ENCODE data around the gene C22orf23. TPM values are rescaled to one million over a fixed set of nuclear protein-coding genes. Genes with fewer than 3 reads are reported as not detected.

The C22orf23 gene
- polyA plus RNA-seq, 1 donor (not counting 4 experiments of a cell fraction or from before 2014, with no cell fraction given): not detected

DNA sequence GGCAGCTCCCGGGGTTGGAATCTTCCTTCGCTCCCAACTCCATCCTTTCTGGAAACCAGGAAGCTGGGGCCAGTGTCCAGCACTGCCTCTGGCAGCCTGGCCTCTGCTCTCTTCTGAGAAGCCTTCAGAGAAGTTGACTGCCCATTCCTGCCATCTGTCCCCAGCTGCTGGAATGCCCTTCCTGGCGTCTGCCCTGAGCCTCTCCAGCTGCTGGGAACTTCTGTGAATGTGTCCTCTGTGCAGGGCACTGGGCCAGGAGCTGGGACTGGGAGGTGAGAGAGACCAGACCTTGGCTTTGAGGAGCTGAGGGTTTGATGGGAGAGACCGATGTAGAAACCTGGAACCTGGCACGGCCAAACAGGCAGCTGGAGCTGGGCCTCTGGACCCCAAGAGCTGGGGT, 36.9 kb upstream of the C22orf23 start:
- H3K4me1 ChIP-seq (ENCODE audit: control insufficient read depth, extremely low read depth, insufficient read depth, low read length): no peaks in the 10 kb centered on the region
- dilution Hi-C loops (cut with MboI; ENCODE audit: extremely low pct_ligation_motif_present, low sequenced_read_pairs): no loop called here
- no peak overlapping the region for H3K4me2 ChIP-seq (ENCODE audit: control insufficient read depth, extremely low read depth, insufficient read depth, low read depth, low read length)
- no peaks in the 10 kb centered on the region for H3K9me1 ChIP-seq (ENCODE audit: control insufficient read depth, extremely low read depth, insufficient read depth, low read length)
- no peak for DNase-seq (ENCODE audit: low read depth, low spot score)
- no peak overlapping the region for H3K9ac ChIP-seq (ENCODE audit: control insufficient read depth, extremely low read depth, insufficient read depth, low read length)
- FAIRE-seq: no peak
- H3K79me2 ChIP-seq (ENCODE audit: control insufficient read depth, insufficient read depth, low read length): no peaks in the 10 kb centered on the region
- H3K9me3 ChIP-seq (ENCODE audit: control insufficient read depth, low read depth, low read length): no peaks in the 10 kb centered on the region
- H4K20me1 ChIP-seq (ENCODE audit: control insufficient read depth, extremely low read depth, insufficient read depth, low read length): no peaks in the 10 kb centered on the region
- no peak overlapping the region for H3K27ac ChIP-seq (ENCODE audit: control insufficient read depth, insufficient read depth, low read length)
- no peaks in the 10 kb centered on the region for H3K27me3 ChIP-seq (ENCODE audit: control insufficient read depth, extremely low read depth, insufficient read depth, low read length)
- H3K4me3 ChIP-seq (ENCODE audit: control insufficient read depth in 2 of 3, extremely low read depth in 1 of 3, insufficient read depth in 2 of 3, low read depth in 1 of 3, low read length in 3 of 3): no peak overlapping the region
- H2AFZ ChIP-seq (ENCODE audit: control insufficient read depth, low read length): no peak overlapping the region
- TF ChIP-seq, protein P1, sequence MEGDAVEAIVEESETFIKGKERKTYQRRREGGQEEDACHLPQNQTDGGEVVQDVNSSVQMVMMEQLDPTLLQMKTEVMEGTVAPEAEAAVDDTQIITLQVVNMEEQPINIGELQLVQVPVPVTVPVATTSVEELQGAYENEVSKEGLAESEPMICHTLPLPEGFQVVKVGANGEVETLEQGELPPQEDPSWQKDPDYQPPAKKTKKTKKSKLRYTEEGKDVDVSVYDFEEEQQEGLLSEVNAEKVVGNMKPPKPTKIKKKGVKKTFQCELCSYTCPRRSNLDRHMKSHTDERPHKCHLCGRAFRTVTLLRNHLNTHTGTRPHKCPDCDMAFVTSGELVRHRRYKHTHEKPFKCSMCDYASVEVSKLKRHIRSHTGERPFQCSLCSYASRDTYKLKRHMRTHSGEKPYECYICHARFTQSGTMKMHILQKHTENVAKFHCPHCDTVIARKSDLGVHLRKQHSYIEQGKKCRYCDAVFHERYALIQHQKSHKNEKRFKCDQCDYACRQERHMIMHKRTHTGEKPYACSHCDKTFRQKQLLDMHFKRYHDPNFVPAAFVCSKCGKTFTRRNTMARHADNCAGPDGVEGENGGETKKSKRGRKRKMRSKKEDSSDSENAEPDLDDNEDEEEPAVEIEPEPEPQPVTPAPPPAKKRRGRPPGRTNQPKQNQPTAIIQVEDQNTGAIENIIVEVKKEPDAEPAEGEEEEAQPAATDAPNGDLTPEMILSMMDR (optimal IDR thresholded peaks at IDR 0.05 in 1 of 3, IDR thresholded peaks at IDR 0.05 in 1 of 3, conservative IDR thresholded peaks at IDR 0.05 in 1 of 3; ENCODE audit: extremely low read depth in 1 of 3, insufficient read depth in 2 of 3, low read length in 3 of 3): no peak
- no peak for TF ChIP-seq EZH2 (IDR thresholded peaks at IDR 0.05; ENCODE audit: low read length)
- H3K36me3 ChIP-seq (ENCODE audit: control insufficient read depth in 2 of 2, extremely low read depth in 1 of 2, insufficient read depth in 2 of 2, low read length in 2 of 2): no peaks in the 10 kb centered on the region

DNA sequence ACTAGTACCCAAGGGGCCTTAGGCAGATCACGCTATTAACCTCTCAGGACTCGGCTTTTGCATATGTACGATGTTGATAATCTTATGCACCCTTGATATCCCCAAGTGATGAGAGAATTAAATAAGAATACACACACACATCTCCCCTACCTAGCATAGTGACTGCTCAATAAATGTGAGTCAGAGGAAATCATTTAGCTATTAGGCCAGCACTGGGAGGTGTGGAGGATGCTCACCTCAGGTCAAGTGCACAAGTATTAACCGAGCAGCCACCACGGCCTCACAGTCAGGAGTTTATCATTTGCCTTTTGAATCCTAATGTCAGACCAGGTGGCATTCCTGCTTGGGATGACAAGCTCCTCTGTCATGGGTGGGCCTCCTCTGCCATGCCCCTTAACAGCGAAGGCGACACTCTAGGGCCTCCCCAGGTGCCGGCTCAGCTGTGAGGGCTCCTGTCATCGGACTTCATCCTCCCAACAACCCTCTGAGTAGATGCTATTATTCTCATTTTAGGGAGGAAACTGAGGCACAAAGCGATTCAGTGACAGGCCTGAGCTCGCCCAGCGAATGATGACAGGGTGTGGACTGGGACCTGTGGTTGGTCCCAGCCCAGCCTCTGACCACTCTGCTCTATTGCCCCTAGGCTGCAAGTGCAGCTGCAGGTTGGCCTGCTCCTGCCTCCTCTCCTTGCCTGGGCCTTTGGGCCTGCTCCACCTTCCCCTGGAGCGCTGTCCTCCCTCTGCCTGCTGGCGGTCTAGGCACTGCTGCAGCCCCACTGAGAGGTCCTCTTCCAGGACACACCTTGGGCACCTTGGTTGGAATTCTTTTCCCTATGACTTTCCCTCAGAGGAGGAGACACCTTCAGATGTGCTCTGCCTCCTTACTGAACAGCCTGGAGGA, 36.0 kb upstream of the C22orf23 start:
- Histone ChIP-seq H3K27me3 (ENCODE audit: control insufficient read depth, extremely low read depth, insufficient read depth, low read length) (no peaks in the 10 kb centered on the region), H3K4me1 (ENCODE audit: control insufficient read depth, extremely low read depth, insufficient read depth, low read length) (no peaks in the 10 kb centered on the region), H3K79me2 (ENCODE audit: control insufficient read depth, insufficient read depth, low read length) (no peaks in the 10 kb centered on the region), H2AFZ (ENCODE audit: control insufficient read depth, low read length) (no peak overlapping the region), H3K9me1 (ENCODE audit: control insufficient read depth, extremely low read depth, insufficient read depth, low read length) (no peaks in the 10 kb centered on the region), H3K27ac (ENCODE audit: control insufficient read depth, insufficient read depth, low read length) (no peak overlapping the region), H3K9ac (ENCODE audit: control insufficient read depth, extremely low read depth, insufficient read depth, low read length) (no peak overlapping the region), H3K9me3 (ENCODE audit: control insufficient read depth, low read depth, low read length) (no peaks in the 10 kb centered on the region), H3K4me2 (ENCODE audit: control insufficient read depth, extremely low read depth, insufficient read depth, low read depth, low read length) (no peak overlapping the region), H3K36me3 (ENCODE audit: control insufficient read depth in 2 of 2, extremely low read depth in 1 of 2, insufficient read depth in 2 of 2, low read length in 2 of 2) (no peaks in the 10 kb centered on the region), H4K20me1 (ENCODE audit: control insufficient read depth, extremely low read depth, insufficient read depth, low read length) (no peaks in the 10 kb centered on the region), H3K4me3 (ENCODE audit: control insufficient read depth in 2 of 3, extremely low read depth in 1 of 3, insufficient read depth in 2 of 3, low read depth in 1 of 3, low read length in 3 of 3) (no peak overlapping the region)
- DNase-seq (ENCODE audit: low read depth, low spot score) (no peak), FAIRE-seq (no peak)
- TF ChIP-seq, protein P1 (optimal IDR thresholded peaks at IDR 0.05 in 1 of 3, IDR thresholded peaks at IDR 0.05 in 1 of 3, conservative IDR thresholded peaks at IDR 0.05 in 1 of 3; ENCODE audit: extremely low read depth in 1 of 3, insufficient read depth in 2 of 3, low read length in 3 of 3): no peak
- TF ChIP-seq EZH2 (IDR thresholded peaks at IDR 0.05; ENCODE audit: low read length): no peak
- dilution Hi-C loops (cut with MboI; ENCODE audit: extremely low pct_ligation_motif_present, low sequenced_read_pairs): no loop called here
